Measurements from ENCODE around the gene SHISA3.

SHISA3 gene

GRCh38 chr4:42391355-42391664 lies 6.0 kb upstream of the SHISA3 start:
- no peak for DNase-seq (ENCODE audit: low read depth)

GRCh38 chr4:42391981-42392380 lies 5.3 kb upstream of the SHISA3 start:
- DNase-seq (ENCODE audit: low read depth): no peak
- TF ChIP-seq, protein P1, sequence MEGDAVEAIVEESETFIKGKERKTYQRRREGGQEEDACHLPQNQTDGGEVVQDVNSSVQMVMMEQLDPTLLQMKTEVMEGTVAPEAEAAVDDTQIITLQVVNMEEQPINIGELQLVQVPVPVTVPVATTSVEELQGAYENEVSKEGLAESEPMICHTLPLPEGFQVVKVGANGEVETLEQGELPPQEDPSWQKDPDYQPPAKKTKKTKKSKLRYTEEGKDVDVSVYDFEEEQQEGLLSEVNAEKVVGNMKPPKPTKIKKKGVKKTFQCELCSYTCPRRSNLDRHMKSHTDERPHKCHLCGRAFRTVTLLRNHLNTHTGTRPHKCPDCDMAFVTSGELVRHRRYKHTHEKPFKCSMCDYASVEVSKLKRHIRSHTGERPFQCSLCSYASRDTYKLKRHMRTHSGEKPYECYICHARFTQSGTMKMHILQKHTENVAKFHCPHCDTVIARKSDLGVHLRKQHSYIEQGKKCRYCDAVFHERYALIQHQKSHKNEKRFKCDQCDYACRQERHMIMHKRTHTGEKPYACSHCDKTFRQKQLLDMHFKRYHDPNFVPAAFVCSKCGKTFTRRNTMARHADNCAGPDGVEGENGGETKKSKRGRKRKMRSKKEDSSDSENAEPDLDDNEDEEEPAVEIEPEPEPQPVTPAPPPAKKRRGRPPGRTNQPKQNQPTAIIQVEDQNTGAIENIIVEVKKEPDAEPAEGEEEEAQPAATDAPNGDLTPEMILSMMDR (conservative IDR thresholded peaks at IDR 0.05; ENCODE audit: low read depth, low read length): no peak
- H3K4me3 ChIP-seq (ENCODE audit: low read depth, low read length): no peak overlapping the region

More at GRCh38 chr4:42391355-42391664, 6.0 kb upstream of the SHISA3 start:
- no peak overlapping the region for H3K4me3 ChIP-seq (ENCODE audit: low read depth, low read length)
- TF ChIP-seq, protein P1 (conservative IDR thresholded peaks at IDR 0.05; ENCODE audit: low read depth, low read length): no peak

GRCh38 chr4:42392436-42392835 lies 4.9 kb upstream of the SHISA3 start:
- TF ChIP-seq, protein P1 (conservative IDR thresholded peaks at IDR 0.05; ENCODE audit: low read depth, low read length): no peak
- DNase-seq (ENCODE audit: low read depth): no peak
- no peak overlapping the region for H3K4me3 ChIP-seq (ENCODE audit: low read depth, low read length)

DNA sequence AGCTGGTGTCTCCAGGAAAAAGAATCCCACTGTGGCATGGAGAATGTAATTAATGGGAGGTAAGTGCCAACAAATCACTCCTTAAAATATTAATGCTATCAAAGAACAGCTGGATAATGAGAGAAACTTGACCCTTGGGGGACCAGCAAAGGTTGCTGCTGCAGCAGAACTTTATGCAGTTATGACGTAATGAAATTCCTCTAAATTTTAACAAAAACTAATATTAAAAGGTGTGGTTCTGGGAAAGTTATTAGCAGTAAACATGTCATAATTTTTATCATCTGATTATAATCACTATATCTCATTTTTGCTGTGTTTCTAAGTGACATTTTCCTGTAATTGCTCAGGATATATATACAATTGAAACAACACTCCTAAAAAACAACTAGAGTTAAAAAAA lies 1.7 kb upstream of the SHISA3 start:
- TF ChIP-seq, protein P1 (conservative IDR thresholded peaks at IDR 0.05; ENCODE audit: low read depth, low read length): no peak
- no peak for DNase-seq (ENCODE audit: low read depth)
- no peak overlapping the region for H3K4me3 ChIP-seq (ENCODE audit: low read depth, low read length)

DNA sequence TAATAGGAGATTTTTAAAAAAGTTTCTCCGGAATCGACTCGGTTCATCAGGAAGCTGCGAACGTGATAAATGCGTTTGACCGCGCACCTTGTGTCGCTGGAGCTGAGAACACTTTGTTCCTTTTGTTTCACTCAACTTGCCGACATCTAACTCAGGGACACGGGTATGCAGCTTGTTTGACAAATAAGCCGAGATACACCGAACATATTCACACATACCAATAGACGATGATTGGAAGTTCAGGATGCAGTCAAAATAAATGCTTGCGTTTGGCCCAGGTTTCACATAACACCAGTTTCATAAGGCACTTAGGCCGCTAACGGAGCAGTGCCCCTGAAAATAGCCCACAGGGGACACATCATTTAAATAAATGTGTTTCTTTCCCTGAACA lies 932 bp upstream of the SHISA3 start:
- H3K4me3 ChIP-seq (ENCODE audit: low read depth, low read length): no peak overlapping the region
- DNase-seq (ENCODE audit: low read depth): no peak

DNA sequence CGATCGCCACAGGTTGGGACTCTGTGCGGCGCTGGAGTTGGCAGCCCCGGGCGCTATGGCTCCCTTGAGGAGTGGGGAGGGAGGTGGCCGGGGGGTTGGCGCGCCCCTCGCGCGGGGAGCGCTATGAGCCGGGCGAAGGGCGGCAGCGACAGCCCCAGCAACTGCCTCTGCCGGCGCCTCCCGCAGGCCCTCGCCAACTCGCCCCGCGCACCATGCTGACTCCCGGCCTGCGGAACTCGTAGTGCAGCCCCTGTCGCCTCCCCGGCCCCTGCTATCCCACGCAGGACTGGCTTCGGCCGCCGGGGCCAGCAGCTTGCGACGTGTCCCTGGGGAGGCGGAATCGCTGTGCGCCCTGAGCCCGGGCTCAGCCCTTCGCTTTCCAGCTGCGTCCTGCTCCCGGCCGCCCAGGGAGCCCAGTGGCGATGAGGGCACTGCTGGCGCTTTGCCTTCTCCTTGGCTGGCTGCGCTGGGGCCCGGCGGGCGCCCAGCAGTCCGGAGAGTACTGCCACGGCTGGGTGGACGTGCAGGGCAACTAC lies 415 bp downstream of the SHISA3 start:
- DNase-seq (ENCODE audit: low read depth): no peak
- TF ChIP-seq, protein P1 (conservative IDR thresholded peaks at IDR 0.05; ENCODE audit: low read depth, low read length): no peak
- peak overlapping the region; percentile 30 for H3K4me3 ChIP-seq (ENCODE audit: low read depth, low read length)

More for the DNA sequence above, 932 bp upstream of the SHISA3 start:
- TF ChIP-seq, protein P1 (conservative IDR thresholded peaks at IDR 0.05; ENCODE audit: low read depth, low read length): no peak

- peak overlapping the region; percentile 24 for H3K4me3 ChIP-seq (ENCODE audit: low read depth, low read length)
- TF ChIP-seq, protein P1 (conservative IDR thresholded peaks at IDR 0.05; ENCODE audit: low read depth, low read length): no peak
- DNase-seq (ENCODE audit: low read depth): no peak
Measured at GRCh38 chr4:42398171-42398870, 1.0 kb downstream of the SHISA3 start.
